SHP77 (cell line): Measurements from ENCODE around the gene FARP1.
A peak's percentile ranks its signal among the peaks of the same experiment; 100 is the strongest.

Experiments
- DNase-seq, 2 experiments: peaks; one replicate each; lab custom pipeline; 2025; lab: John Stamatoyannopoulos, UW

Gene FARP1

GRCh38 chr13:98462946-98463345, 320.1 kb downstream of the FARP1 start:
- no peak for DNase-seq

DNA sequence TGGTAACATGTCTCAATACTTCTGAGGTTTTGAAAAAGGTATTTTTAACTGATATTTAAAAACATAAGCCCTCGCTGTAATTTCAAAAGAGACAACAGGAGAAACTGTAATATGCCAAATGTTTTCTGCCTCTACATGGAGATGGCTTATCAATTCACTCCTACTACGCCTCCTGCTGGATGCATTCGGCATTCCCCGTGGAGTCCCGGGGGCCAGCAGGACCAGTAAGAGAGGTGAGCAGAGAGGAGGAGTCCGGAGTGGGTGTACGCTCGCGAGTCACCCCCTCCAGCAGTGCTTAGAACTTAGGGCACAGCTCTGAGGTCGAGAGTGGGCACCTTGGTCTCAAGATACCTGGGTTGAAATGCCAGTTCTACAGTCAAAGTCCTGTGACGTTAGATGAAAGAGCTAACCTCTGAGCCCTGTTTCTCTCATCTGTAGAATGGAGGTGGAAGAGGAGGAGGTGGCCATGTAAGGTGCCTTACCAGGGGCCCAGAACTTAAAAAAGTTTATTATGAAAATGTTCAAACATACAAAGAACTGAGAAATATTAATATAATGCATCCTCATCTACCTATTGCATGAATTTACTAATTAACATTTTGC, 323.8 kb downstream of the FARP1 start:
- peak; percentile 27 to 49 for DNase-seq

DNA sequence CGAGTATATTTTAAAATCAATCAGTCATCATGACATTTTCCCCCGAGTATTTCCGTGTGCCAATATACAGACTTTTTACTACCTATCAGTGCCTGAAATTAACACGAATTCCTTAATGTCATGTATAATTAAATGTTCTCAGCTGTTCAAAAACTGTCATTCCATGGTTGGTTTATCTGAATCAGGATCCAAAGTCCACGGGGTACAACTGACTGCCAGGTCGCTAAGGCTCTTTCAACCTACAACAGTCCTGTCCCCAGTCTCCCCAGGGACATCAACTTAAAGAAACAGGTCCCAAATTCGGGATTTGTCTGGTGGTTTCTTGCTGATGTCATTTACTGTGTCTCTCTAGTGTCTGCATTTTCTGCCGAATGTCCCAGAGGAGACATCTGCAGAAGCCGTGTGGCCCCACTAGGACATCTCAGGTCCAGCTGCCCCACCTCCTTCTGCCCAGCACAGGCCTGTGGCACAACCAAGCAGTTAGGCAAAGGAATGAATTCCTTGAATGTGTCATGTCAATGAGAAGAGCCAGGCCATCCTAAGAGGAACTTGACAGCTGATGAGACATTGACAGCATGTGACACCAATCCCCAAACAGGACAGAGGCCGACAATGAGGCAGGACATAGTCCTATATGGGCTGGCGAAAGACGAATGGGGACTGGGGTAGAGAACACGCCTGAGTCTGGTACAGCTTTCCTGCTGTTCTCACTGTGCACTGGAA, 324.5 kb downstream of the FARP1 start:
- no peak for DNase-seq

GRCh38 chr13:98468361-98468760, 325.5 kb downstream of the FARP1 start:
- DNase-seq, result no peak

GRCh38 chr13:98468929-98469328, 326.0 kb downstream of the FARP1 start:
- no peak for DNase-seq

DNA sequence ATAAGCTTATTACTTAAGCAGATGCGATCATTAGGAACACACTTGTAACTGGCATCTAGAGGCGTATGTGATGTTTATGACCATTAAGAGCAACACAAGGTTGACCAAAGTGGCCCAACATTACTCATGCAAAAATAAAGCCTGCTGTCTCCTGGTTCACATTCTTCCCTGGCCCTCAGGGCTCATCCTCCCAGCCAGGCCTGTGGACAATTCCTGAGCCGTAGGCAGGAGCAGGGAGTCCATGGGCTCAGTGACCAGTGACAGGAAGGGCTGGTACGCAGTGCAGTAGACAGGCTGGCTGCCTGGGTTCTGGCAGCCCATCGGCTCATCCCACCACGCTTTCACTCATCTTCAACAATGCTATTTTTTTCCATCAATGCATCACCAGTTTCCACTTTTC, 328.0 kb downstream of the FARP1 start:
- DNase-seq, result no peak

GRCh38 chr13:98471934-98472333, 329.0 kb downstream of the FARP1 start:
- DNase-seq, result no peak

DNA sequence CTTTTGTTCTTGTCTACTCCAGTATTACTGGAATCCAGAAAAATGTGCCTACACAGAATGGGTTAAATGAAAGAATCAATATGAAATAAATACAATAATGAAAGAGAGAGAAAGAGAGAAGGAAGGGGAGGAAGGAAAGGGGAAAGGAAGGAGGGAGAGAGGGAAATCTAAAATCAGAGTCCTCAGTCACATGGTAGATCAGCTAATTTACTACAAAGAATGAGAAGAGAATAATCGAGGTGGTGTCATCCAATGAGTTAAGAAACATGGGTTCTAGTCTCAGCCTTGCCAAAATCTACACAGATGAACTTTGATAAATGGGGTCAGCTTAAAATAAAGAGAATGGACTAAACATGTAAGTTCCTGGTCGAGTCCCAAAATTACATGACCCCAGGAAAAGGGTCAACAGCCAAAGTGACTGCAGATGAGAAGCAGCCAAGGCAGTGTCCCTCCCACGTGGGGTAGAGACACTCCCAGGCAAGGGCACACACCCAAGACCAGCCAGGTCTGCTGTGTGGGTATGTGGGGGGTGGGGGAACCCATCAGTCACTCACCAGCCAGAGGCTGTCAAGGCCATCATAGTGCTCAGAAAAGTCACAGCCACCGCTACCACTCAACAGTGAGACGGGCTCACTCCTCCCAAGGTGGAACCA, 330.4 kb downstream of the FARP1 start:
- DNase-seq, result no peak

GRCh38 chr13:98473788-98474144, 330.9 kb downstream of the FARP1 start:
- DNase-seq, result no peak

- no peak for DNase-seq
Measured at GRCh38 chr13:98474292-98474691, 331.4 kb downstream of the FARP1 start.

DNA sequence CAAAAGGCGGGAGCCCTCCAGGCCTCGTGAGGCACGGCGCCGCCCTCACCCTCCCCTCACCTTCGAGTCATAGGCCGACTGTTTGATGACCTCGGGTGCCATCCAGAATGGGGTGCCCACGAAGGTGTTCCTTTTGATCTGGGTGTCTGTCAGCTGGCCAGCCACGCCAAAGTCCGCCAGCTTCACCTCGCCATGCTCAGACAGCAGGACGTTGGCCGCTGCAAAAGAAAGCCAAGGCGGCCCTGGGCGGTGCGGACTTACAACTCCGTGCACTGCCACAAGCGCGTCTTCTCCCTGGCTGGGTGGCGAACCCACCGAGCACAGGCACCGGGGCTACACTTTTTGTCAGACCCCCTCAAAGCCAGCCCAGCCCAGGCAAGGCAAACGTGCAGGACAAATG, 331.9 kb downstream of the FARP1 start:
- DNase-seq, result no peak

DNA sequence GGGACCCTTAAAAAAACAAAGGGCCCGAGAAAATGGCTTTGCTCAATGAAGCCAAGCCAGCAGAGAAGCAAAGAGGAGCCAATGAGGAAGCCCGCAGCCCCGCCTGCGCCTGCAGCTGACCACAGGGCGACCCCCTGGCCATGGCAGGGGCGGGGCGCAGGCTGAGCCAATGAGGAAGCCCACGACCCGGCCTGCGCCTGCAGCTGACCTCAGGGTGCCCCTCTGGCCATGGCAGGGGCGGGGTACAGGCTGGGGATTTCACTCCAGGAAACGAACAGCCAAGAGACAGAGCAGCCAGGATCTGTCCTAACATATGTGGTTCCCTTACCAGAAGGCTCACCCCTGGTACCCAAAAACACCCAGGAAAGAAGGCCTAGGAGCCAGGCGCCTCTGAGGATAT, 332.6 kb downstream of the FARP1 start:
- no peak for DNase-seq

- DNase-seq, result no peak
Measured at GRCh38 chr13:98476106-98476505, 333.2 kb downstream of the FARP1 start.

DNA sequence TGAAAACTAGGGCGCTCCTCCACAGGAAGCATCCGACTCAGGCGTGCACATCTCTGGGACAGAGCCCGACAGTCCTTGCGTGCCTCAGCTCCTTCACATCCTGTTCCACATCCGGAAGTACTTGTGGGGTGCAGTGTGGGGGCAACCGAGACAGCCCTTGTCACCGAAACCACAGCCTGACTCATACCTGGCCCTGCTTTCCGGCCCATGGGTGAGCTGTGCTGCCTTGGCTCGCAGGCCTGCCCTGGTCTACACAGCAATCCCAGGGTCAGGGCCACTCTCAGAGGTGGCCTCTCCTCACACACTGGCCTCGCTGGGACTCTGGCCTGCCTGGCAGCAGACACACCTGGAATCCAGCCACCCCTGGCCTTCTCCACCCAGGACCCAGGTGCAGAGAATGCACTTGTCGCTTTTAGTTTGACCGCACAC, 333.7 kb downstream of the FARP1 start:
- no peak for DNase-seq

GRCh38 chr13:98478189-98479129, 335.6 kb downstream of the FARP1 start:
- DNase-seq, result no peak

GRCh38 chr13:98479496-98480003, 336.7 kb downstream of the FARP1 start:
- no peak for DNase-seq

DNA sequence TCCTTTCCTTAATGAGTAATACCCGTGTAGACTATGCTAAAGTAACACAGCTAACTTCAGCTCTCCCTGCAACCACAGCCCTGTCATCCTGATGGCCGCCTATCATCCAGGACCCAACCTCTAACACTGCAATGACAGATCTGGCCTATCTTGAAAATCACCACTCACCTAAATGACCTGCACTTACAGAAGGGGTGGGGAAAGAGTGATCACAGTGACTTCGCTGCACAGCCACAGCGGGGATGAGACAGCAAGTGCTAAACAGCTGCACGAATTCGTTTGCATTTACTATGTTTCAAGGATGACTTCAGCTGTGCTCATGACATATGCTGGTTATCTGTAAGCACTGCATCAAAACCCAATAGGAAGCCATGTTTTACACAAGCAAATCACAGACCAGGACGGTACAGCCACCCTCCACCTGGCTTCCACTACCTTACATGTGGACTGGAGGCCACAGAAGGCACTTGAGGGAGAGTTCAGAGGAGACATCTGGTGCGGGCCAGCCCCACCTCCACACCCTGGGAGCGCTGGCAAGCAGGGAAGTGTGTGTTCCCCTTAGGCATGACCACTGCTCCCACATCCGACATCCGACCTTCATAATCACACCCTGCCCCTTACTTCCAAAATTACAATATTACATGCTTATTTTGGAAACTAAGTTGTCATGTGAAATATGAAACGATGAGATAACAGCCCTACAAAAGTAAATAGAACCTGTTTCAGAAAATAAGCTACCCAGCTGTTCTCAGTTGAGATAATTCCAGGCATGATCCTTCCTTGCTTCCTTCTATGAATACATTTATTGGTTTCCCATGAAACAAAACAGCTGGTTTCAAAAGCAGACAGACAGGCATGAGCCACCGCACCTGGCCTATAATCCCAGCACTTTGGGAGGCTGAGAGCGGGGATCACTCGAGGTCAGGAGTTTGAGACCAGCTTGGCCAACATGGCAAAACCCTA, 338.3 kb downstream of the FARP1 start:
- peak; percentile 39 to 60 for DNase-seq

- DNase-seq, result no peak
Measured at GRCh38 chr13:98482476-98483444, 339.9 kb downstream of the FARP1 start.

- no peak for DNase-seq
Measured at GRCh38 chr13:98483601-98484288, 340.9 kb downstream of the FARP1 start.
